GM21825 (cell line): ENCODE data around the gene NYAP2.

Experiments
- ATAC-seq: cut with Tn5 transposase; IDR thresholded peaks from one replicate; pipeline ENCODE4 v1.9.1; 2021; ENCODE audit warnings: mild to moderate bottlenecking, moderate library complexity; ENCODE audit not compliant: unreplicated experiment

The NYAP2 gene

GRCh38 chr2:225472161-225472560 is 72.7 kb downstream of the NYAP2 start:
- no peak for ATAC-seq

- no peak for ATAC-seq
These were observed 79.9 kb downstream of the NYAP2 start for GRCh38 chr2:225479386-225479785.

- no peak for ATAC-seq
These were observed 85.2 kb downstream of the NYAP2 start for GRCh38 chr2:225484751-225485150.

GRCh38 chr2:225486236-225486635 is 86.7 kb downstream of the NYAP2 start:
- ATAC-seq = no peak

GRCh38 chr2:225487878-225488416 is 88.4 kb downstream of the NYAP2 start:
- no peak for ATAC-seq

- ATAC-seq = no peak
These were observed 89.2 kb downstream of the NYAP2 start for GRCh38 chr2:225488743-225489142.

- no peak for ATAC-seq
These were observed 94.0 kb downstream of the NYAP2 start for GRCh38 chr2:225493420-225494099.

- no peak for ATAC-seq
These were observed 94.6 kb downstream of the NYAP2 start for GRCh38 chr2:225494100-225494459.

- ATAC-seq = no peak
These were observed 96.2 kb downstream of the NYAP2 start for GRCh38 chr2:225495706-225496105.

- no peak for ATAC-seq
These were observed 97.1 kb downstream of the NYAP2 start for GRCh38 chr2:225496568-225496967.

- ATAC-seq = no peak
These were observed 97.7 kb downstream of the NYAP2 start for GRCh38 chr2:225497166-225497565.

- no peak for ATAC-seq
These were observed 101.5 kb downstream of the NYAP2 start for GRCh38 chr2:225501022-225501421.

- no peak for ATAC-seq
These were observed 103.5 kb downstream of the NYAP2 start for GRCh38 chr2:225502971-225503370.

- ATAC-seq = no peak
These were observed 111.3 kb downstream of the NYAP2 start for GRCh38 chr2:225510796-225511195.

GRCh38 chr2:225512469-225512868 is 113.0 kb downstream of the NYAP2 start:
- no peak for ATAC-seq

GRCh38 chr2:225512876-225513540 is 113.5 kb downstream of the NYAP2 start:
- no peak for ATAC-seq

GRCh38 chr2:225515033-225515432 is 115.5 kb downstream of the NYAP2 start:
- no peak for ATAC-seq

- no peak for ATAC-seq
These were observed 127.4 kb downstream of the NYAP2 start for GRCh38 chr2:225526760-225527390.

GRCh38 chr2:225531559-225531958 is 132.0 kb downstream of the NYAP2 start:
- ATAC-seq = no peak

GRCh38 chr2:225532096-225532495 is 132.6 kb downstream of the NYAP2 start:
- no peak for ATAC-seq

GRCh38 chr2:225534037-225534436 is 134.5 kb downstream of the NYAP2 start:
- no peak for ATAC-seq

GRCh38 chr2:225534697-225535096 is 135.2 kb downstream of the NYAP2 start:
- ATAC-seq = no peak
